ENCODE measurements around the gene CRIP1.

Gene CRIP1

GRCh38 chr14:105536691-105537579 lies 50.2 kb downstream of the CRIP1 start:
- DNase-seq = no peak

DNA sequence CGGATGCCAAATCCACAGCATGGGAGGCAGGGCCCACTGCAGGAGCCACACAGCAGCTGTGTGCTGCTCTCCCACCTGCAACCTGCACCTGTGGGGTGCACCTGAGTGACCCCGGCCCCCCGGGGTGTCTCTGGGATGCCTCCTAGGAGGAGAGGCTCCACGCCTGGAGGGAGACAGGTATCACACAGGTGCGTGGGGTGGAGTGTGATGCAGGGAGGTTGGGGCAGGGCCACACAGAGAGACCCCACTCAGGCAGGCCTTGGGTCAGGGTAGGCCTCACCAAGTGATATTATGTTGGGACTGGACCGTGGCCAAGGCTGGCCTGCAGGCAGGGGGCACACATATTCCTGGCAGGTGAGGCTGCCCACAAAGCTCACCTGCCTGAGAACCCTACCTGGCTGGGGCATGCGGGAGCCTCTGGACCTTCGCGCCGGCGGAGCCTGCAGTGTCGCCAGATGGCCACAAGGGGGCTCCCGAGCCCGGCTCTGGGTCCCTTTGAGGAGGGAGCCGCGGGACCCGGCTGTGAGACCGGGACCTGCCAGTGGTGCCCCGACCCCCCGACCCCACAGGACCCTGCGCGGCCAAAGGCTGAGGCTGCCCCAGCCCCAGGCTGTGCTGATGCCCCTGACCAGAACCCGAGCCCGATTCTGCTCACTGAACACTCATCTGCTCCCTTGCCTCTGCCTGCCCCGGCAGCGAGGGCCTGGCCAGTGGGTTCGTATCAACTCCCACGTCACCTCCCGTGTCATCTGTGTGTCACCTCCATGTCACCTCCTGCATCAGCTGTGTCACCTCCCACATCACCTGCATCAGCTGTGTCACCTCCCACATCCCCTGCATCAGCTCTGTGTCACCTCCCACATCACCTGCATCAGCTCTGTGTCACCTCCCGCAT lies 51.1 kb downstream of the CRIP1 start:
- DNase-seq = peak; percentile 72

Data from stimulated activated CD4-positive, alpha-beta T cell treated with anti-CD3 and anti-CD28 coated beads, Interleukin-4, amount 100 ng/mL, for 1 hour (primary cell).